NCI-H2107 treated with DMSO at 0.1 percent for 48 hours (cell line): ENCODE measurements around the gene AKR7A3.
"Not testable (repeated sequence)": the region's sequence is repeated elsewhere in the genome, so short reads cannot be mapped to it uniquely, and the experiment has no call there.

Experiments
- DNase-seq: peaks from one replicate; lab custom pipeline; 2025; ENCODE audit not compliant: unreplicated experiment; lab: John Stamatoyannopoulos, UW

Gene AKR7A3

GRCh38 chr1:19319196-19319595 is 30.6 kb upstream of the AKR7A3 start:
- no peak for DNase-seq

GRCh38 chr1:19317126-19317910 is 28.7 kb upstream of the AKR7A3 start:
- DNase-seq, result no peak

GRCh38 chr1:19315378-19316198 is 27.0 kb upstream of the AKR7A3 start:
- DNase-seq, result no peak

- no peak for DNase-seq
Observed at GRCh38 chr1:19313961-19314882, 25.7 kb upstream of the AKR7A3 start.

GRCh38 chr1:19313636-19313959 is 25.0 kb upstream of the AKR7A3 start:
- DNase-seq, result no peak

- DNase-seq, result no peak
Observed at GRCh38 chr1:19312782-19313635, 24.4 kb upstream of the AKR7A3 start.

GRCh38 chr1:19311931-19312781 is 23.6 kb upstream of the AKR7A3 start, which contains the start of the genes AKR7A2 and SLC66A1:
Gene AKR7A2 (minus strand): TSS chr1:19312144. CDS start chr1:19312124, 20 bp downstream.
Gene SLC66A1 (plus strand): TSS chr1:19312326. CDS start chr1:19317678, 5,352 bp downstream.
- DNase-seq, result peak; percentile 51

- no peak for DNase-seq
Observed at GRCh38 chr1:19311503-19311930, 22.9 kb upstream of the AKR7A3 start.

GRCh38 chr1:19310720-19311502 is 22.3 kb upstream of the AKR7A3 start:
- DNase-seq, result peak; percentile 30

GRCh38 chr1:19310061-19310460 is 21.5 kb upstream of the AKR7A3 start:
- DNase-seq, result no peak

GRCh38 chr1:19309123-19309813 is 20.7 kb upstream of the AKR7A3 start:
- no peak for DNase-seq

- no peak for DNase-seq
Observed at GRCh38 chr1:19308509-19308907, 19.9 kb upstream of the AKR7A3 start.

GRCh38 chr1:19307794-19308508 is 19.4 kb upstream of the AKR7A3 start:
- no peak for DNase-seq

- no peak for DNase-seq
Observed at GRCh38 chr1:19306941-19307340, 18.4 kb upstream of the AKR7A3 start.

GRCh38 chr1:19305880-19306279 is 17.3 kb upstream of the AKR7A3 start:
- DNase-seq, result no peak

- DNase-seq, result not testable (repeated sequence)
Observed at GRCh38 chr1:19304081-19304480, 15.5 kb upstream of the AKR7A3 start.

GRCh38 chr1:19300211-19300610 is 11.6 kb upstream of the AKR7A3 start:
- no peak for DNase-seq
